Activated T-cell treated with anti-CD3 and anti-CD28 coated beads, Interleukin-2, amount 50 U/mL, for 24 hours (primary cell): ENCODE results near the gene USP33.
"Not testable (repeated sequence)": the region's sequence is repeated elsewhere in the genome, so short reads cannot be mapped to it uniquely, and the experiment has no call there.

ENCODE experiments used
- DNase-seq: peaks from one replicate; pipeline ENCODE4 v3.0.0-alpha.2; 2020
- H3K27ac Mint-ChIP-seq: 2 replicates; pipeline ENCODE4 v1.8.0; 2020; ENCODE audit warnings: mild to moderate bottlenecking, mixed read lengths
- H3K27me3 Mint-ChIP-seq: 2 replicates; pipeline ENCODE4 v1.8.0; 2020; ENCODE audit warnings: mixed read lengths
- H3K36me3 Mint-ChIP-seq: 2 replicates; pipeline ENCODE4 v1.8.0; 2020; ENCODE audit warnings: low read depth, mixed read lengths
- H3K4me1 Mint-ChIP-seq: 2 replicates; pipeline ENCODE4 v1.8.0; 2020; ENCODE audit warnings: low read depth, mixed read lengths
- H3K4me3 Mint-ChIP-seq: 2 replicates; pipeline ENCODE4 v1.8.0; 2020; ENCODE audit warnings: mild to moderate bottlenecking, moderate library complexity, mixed read lengths
- H3K9me3 Mint-ChIP-seq: 2 replicates; pipeline ENCODE4 v1.8.0; 2020; ENCODE audit warnings: mixed read lengths

Gene USP33

GRCh38 chr1:77757603-77758002 is 2.0 kb downstream of the USP33 start:
- H3K9me3 Mint-ChIP-seq = no peaks in the 10 kb centered on the region
- H3K27ac Mint-ChIP-seq = peak overlapping the region; percentile 82
- H3K4me1 Mint-ChIP-seq = peaks cover 55% of the 10 kb centered on the region
- no peaks in the 10 kb centered on the region for H3K27me3 Mint-ChIP-seq
- H3K4me3 Mint-ChIP-seq = peak overlapping the region; percentile 98
- no peak for DNase-seq
- peaks cover 11% of the 10 kb centered on the region for H3K36me3 Mint-ChIP-seq

GRCh38 chr1:77757066-77757584 is 2.5 kb downstream of the USP33 start:
- Mint-ChIP-seq H3K27me3 (no peaks in the 10 kb centered on the region), H3K4me1 (peaks cover 56% of the 10 kb centered on the region), H3K27ac (peak overlapping the region; percentile 82), H3K4me3 (peak overlapping the region; percentile 98), H3K36me3 (peaks cover 13% of the 10 kb centered on the region), H3K9me3 (no peaks in the 10 kb centered on the region)
- DNase-seq = no peak

- Mint-ChIP-seq H3K4me1 (peaks cover 55% of the 10 kb centered on the region), H3K27ac (peak overlapping the region; percentile 12)
- DNase-seq = no peak
Observed at GRCh38 chr1:77756052-77756754, 3.4 kb downstream of the USP33 start.

GRCh38 chr1:77749489-77749888 is 10.2 kb downstream of the USP33 start:
- not testable (repeated sequence) for H3K9me3 Mint-ChIP-seq, H3K4me3 Mint-ChIP-seq, H3K27me3 Mint-ChIP-seq, DNase-seq, H3K27ac Mint-ChIP-seq
- H3K36me3 Mint-ChIP-seq = peaks cover 17% of the 10 kb centered on the region
- peaks cover 62% of the 10 kb centered on the region for H3K4me1 Mint-ChIP-seq

More at GRCh38 chr1:77756052-77756754, 3.4 kb downstream of the USP33 start:
- H3K4me3 Mint-ChIP-seq = no peak overlapping the region
- no peaks in the 10 kb centered on the region for H3K27me3 Mint-ChIP-seq
- H3K9me3 Mint-ChIP-seq = no peaks in the 10 kb centered on the region
- H3K36me3 Mint-ChIP-seq = peaks cover 16% of the 10 kb centered on the region

GRCh38 chr1:77744576-77744975 is 15.1 kb downstream of the USP33 start:
- Mint-ChIP-seq H3K4me1 (peaks cover 53% of the 10 kb centered on the region), H3K36me3 (peaks cover 28% of the 10 kb centered on the region), H3K4me3 (no peak overlapping the region), H3K9me3 (no peaks in the 10 kb centered on the region), H3K27ac (peak overlapping the region; percentile 61), H3K27me3 (no peaks in the 10 kb centered on the region)
- DNase-seq = no peak

GRCh38 chr1:77742011-77742555 is 17.6 kb downstream of the USP33 start:
- Mint-ChIP-seq H3K4me1 (peaks cover 34% of the 10 kb centered on the region), H3K4me3 (no peak overlapping the region), H3K27me3 (no peaks in the 10 kb centered on the region), H3K9me3 (no peaks in the 10 kb centered on the region), H3K27ac (no peak overlapping the region), H3K36me3 (peaks cover 51% of the 10 kb centered on the region)
- DNase-seq = no peak

GRCh38 chr1:77741316-77741715 is 18.3 kb downstream of the USP33 start:
- H3K4me1 Mint-ChIP-seq = peaks cover 28% of the 10 kb centered on the region
- no peak overlapping the region for H3K27ac Mint-ChIP-seq
- H3K36me3 Mint-ChIP-seq = peaks cover 56% of the 10 kb centered on the region
- H3K27me3 Mint-ChIP-seq = no peaks in the 10 kb centered on the region
- no peak for DNase-seq
- H3K9me3 Mint-ChIP-seq = no peaks in the 10 kb centered on the region
- H3K4me3 Mint-ChIP-seq = no peak overlapping the region

- no peaks in the 10 kb centered on the region for H3K27me3 Mint-ChIP-seq
- H3K36me3 Mint-ChIP-seq = peaks cover 56% of the 10 kb centered on the region
- H3K27ac Mint-ChIP-seq = no peak overlapping the region
- no peaks in the 10 kb centered on the region for H3K9me3 Mint-ChIP-seq
- peaks cover 9% of the 10 kb centered on the region for H3K4me1 Mint-ChIP-seq
- H3K4me3 Mint-ChIP-seq = no peak overlapping the region
- DNase-seq = no peak
Observed at GRCh38 chr1:77739235-77739634, 20.4 kb downstream of the USP33 start.

GRCh38 chr1:77732090-77732489 is 27.6 kb downstream of the USP33 start:
- H3K27me3 Mint-ChIP-seq = no peaks in the 10 kb centered on the region
- H3K27ac Mint-ChIP-seq = peak overlapping the region; percentile 75
- H3K4me3 Mint-ChIP-seq = no peak overlapping the region

GRCh38 chr1:77725706-77726105 is 33.9 kb downstream of the USP33 start:
- DNase-seq = no peak
- Mint-ChIP-seq H3K36me3 (peaks cover 90% of the 10 kb centered on the region), H3K27me3 (no peaks in the 10 kb centered on the region), H3K4me1 (no peaks in the 10 kb centered on the region), H3K9me3 (no peaks in the 10 kb centered on the region), H3K4me3 (no peak overlapping the region), H3K27ac (no peak overlapping the region)

More at GRCh38 chr1:77732090-77732489, 27.6 kb downstream of the USP33 start:
- DNase-seq = no peak
- peaks cover 72% of the 10 kb centered on the region for H3K36me3 Mint-ChIP-seq
- H3K4me1 Mint-ChIP-seq = no peaks in the 10 kb centered on the region
- H3K9me3 Mint-ChIP-seq = no peaks in the 10 kb centered on the region

GRCh38 chr1:77718181-77718580 is 41.5 kb downstream of the USP33 start:
- Mint-ChIP-seq H3K36me3 (peaks cover 81% of the 10 kb centered on the region), H3K4me1 (no peaks in the 10 kb centered on the region), H3K9me3 (no peaks in the 10 kb centered on the region), H3K27ac (no peak overlapping the region), H3K27me3 (no peaks in the 10 kb centered on the region), H3K4me3 (no peak overlapping the region)
- DNase-seq = no peak

- Mint-ChIP-seq H3K27me3 (no peaks in the 10 kb centered on the region), H3K9me3 (no peaks in the 10 kb centered on the region), H3K27ac (no peak overlapping the region), H3K36me3 (peaks cover 77% of the 10 kb centered on the region), H3K4me1 (no peaks in the 10 kb centered on the region), H3K4me3 (no peak overlapping the region)
- DNase-seq = no peak
Observed at GRCh38 chr1:77716065-77716464, 43.6 kb downstream of the USP33 start.

GRCh38 chr1:77709727-77710126 is 49.9 kb downstream of the USP33 start:
- no peak for DNase-seq
- H3K27me3 Mint-ChIP-seq = no peaks in the 10 kb centered on the region
- no peaks in the 10 kb centered on the region for H3K9me3 Mint-ChIP-seq
- H3K4me1 Mint-ChIP-seq = no peaks in the 10 kb centered on the region
- no peak overlapping the region for H3K4me3 Mint-ChIP-seq
- peaks cover 83% of the 10 kb centered on the region for H3K36me3 Mint-ChIP-seq
- H3K27ac Mint-ChIP-seq = no peak overlapping the region

- no peak overlapping the region for H3K27ac Mint-ChIP-seq
Observed at GRCh38 chr1:77706321-77706720, 53.3 kb downstream of the USP33 start.

GRCh38 chr1:77704736-77705135 is 54.9 kb downstream of the USP33 start:
- no peak overlapping the region for H3K27ac Mint-ChIP-seq
- H3K4me3 Mint-ChIP-seq = no peak overlapping the region
- DNase-seq = no peak
- no peaks in the 10 kb centered on the region for H3K4me1 Mint-ChIP-seq
- H3K27me3 Mint-ChIP-seq = no peaks in the 10 kb centered on the region
- peaks cover 46% of the 10 kb centered on the region for H3K36me3 Mint-ChIP-seq
- H3K9me3 Mint-ChIP-seq = no peaks in the 10 kb centered on the region

More at GRCh38 chr1:77706321-77706720, 53.3 kb downstream of the USP33 start:
- no peaks in the 10 kb centered on the region for H3K4me1 Mint-ChIP-seq
- peaks cover 56% of the 10 kb centered on the region for H3K36me3 Mint-ChIP-seq
- H3K27me3 Mint-ChIP-seq = no peaks in the 10 kb centered on the region
- H3K4me3 Mint-ChIP-seq = no peak overlapping the region
- no peak for DNase-seq
- H3K9me3 Mint-ChIP-seq = no peaks in the 10 kb centered on the region
